Stomach (tissue), 4 donors: Measurements from ENCODE around the gene GRHL1.

Source experiments
- POLR2A ChIP-seq, 4 donors: fragments of 450-650 bp; IDR thresholded peaks; one replicate each; pipeline ENCODE4 v1.6.1; 2016; ENCODE audit warnings: antibody characterized with exemption in 4 of 4, control low read depth in 2 of 4, mild to moderate bottlenecking in 1 of 4, moderate library complexity in 1 of 4
- POLR2AphosphoS5 ChIP-seq, 3 donors: sonication (generic); formaldehyde crosslinking; IDR thresholded peaks; one replicate each; pipeline ENCODE4 v1.6.1; 2016; ENCODE audit warnings: antibody characterized with exemption in 3 of 3
- TF ChIP-seq, protein P1 (sequence below), 7 experiments: fragments of 450-650 bp in 4 of 7; fragments of 200-600 bp in 3 of 7; sonication (generic) in 3 of 7; IDR thresholded peaks; one replicate each; pipeline ENCODE4 v1.5.1; 2016 to 2019; ENCODE audit warnings: antibody characterized with exemption in 7 of 7, control low read depth in 2 of 7, mild to moderate bottlenecking in 1 of 7

DNA sequence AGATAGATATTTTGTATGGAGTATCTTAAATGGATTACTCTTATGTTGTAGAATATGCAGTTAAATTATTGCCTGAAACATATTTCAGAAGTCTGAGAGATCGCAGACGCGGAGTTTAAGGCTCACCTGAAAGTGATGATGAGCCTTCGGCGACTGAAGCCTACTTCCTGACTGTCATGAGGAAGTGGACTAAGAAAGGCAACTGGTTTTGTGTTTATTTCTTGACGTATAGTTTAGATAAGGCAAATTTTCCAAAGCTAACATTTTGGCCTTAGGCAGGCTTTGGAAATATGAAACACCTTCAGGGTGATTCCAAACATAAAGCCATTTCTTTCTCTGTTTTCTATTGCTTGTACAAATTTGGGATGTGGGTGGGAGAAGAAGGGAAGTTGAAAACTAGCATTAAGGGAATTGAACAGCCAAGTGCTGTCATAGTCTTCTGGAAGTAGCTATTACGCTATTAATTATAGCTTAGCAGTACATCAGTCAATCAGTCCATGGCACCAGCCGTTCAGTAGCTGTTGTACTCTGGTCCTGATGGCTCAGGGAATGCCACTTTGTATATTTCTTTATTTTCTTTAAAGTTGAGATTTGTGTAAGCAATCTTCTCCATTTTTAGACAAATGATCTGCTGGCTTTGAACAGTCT lies 1.5 kb downstream of the GRHL1 start:
- no peak for TF ChIP-seq POLR2AphosphoS5 (IDR thresholded peaks at IDR 0.05)
- TF ChIP-seq, protein P1, sequence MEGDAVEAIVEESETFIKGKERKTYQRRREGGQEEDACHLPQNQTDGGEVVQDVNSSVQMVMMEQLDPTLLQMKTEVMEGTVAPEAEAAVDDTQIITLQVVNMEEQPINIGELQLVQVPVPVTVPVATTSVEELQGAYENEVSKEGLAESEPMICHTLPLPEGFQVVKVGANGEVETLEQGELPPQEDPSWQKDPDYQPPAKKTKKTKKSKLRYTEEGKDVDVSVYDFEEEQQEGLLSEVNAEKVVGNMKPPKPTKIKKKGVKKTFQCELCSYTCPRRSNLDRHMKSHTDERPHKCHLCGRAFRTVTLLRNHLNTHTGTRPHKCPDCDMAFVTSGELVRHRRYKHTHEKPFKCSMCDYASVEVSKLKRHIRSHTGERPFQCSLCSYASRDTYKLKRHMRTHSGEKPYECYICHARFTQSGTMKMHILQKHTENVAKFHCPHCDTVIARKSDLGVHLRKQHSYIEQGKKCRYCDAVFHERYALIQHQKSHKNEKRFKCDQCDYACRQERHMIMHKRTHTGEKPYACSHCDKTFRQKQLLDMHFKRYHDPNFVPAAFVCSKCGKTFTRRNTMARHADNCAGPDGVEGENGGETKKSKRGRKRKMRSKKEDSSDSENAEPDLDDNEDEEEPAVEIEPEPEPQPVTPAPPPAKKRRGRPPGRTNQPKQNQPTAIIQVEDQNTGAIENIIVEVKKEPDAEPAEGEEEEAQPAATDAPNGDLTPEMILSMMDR (IDR thresholded peaks at IDR 0.05), result no peak
- TF ChIP-seq POLR2A (IDR thresholded peaks at IDR 0.05), result no peak
